Astrocyte (in vitro differentiated cells and primary cell): ENCODE data around the gene EMP2. TPM values are rescaled to one million over a fixed set of nuclear protein-coding genes. Genes with fewer than 3 reads are reported as not detected.
A peak's percentile ranks its signal among the peaks of the same experiment; 100 is the strongest.

ENCODE experiments used
- DNase-seq: peaks from one replicate; pipeline ENCODE4 v3.0.0-alpha.2; 2010; ENCODE audit warnings: low read depth
- FAIRE-seq: peaks from 2 replicates; lab custom pipeline; 2011; peaks lifted over from hg19 to GRCh38; lab: Jason Lieb, UNC
- H2AFZ ChIP-seq: 2 replicates; pipeline ENCODE4 v1.6.0; 2012; ENCODE audit warnings: low read depth, low read length, inconsistent platforms
- H3K27ac ChIP-seq: 2 replicates; pipeline ENCODE4 v1.5.1; 2011; ENCODE audit warnings: low read depth, low read length, inconsistent platforms
- H3K27me3 ChIP-seq: 2 replicates; pipeline ENCODE4 v1.6.0; 2011; ENCODE audit warnings: low read length, inconsistent platforms; ENCODE audit not compliant: insufficient read depth
- H3K36me3 ChIP-seq: 2 replicates; pipeline ENCODE4 v1.5.1; 2011; ENCODE audit warnings: low read length, inconsistent platforms; ENCODE audit not compliant: insufficient read depth
- H3K4me1 ChIP-seq: 2 replicates; pipeline ENCODE4 v1.5.1; 2011; ENCODE audit warnings: low read length, inconsistent platforms; ENCODE audit not compliant: insufficient read depth
- H3K4me2 ChIP-seq: 2 replicates; pipeline ENCODE4 v1.6.0; 2012; ENCODE audit warnings: low read length, inconsistent platforms
- H3K4me3 ChIP-seq: 2 replicates; pipeline ENCODE4 v1.5.1; 2011; ENCODE audit warnings: low read depth, mild to moderate bottlenecking, low read length, inconsistent platforms; ENCODE audit not compliant: insufficient read depth
- H3K79me2 ChIP-seq: 2 replicates; pipeline ENCODE4 v1.6.0; 2012; ENCODE audit warnings: mild to moderate bottlenecking, low read length, inconsistent platforms; ENCODE audit not compliant: insufficient read depth
- H3K9ac ChIP-seq: 2 replicates; pipeline ENCODE4 v1.6.0; 2012; ENCODE audit warnings: mild to moderate bottlenecking, low read length, inconsistent platforms
- H3K9me3 ChIP-seq: 2 replicates; pipeline ENCODE4 v1.5.1; 2012; ENCODE audit warnings: low read depth, mild to moderate bottlenecking, low read length, inconsistent platforms; ENCODE audit not compliant: insufficient read depth
- H4K20me1 ChIP-seq: 2 replicates; pipeline ENCODE4 v1.6.0; 2012; ENCODE audit warnings: low read length, inconsistent platforms; ENCODE audit not compliant: insufficient read depth
- H3K27ac Mint-ChIP-seq: one replicate; pipeline ENCODE4 v1.8.0; 2021; ENCODE audit warnings: mild to moderate bottlenecking, mixed read lengths; ENCODE audit not compliant: unreplicated experiment
- H3K27me3 Mint-ChIP-seq: one replicate; pipeline ENCODE4 v1.8.0; 2021; ENCODE audit warnings: low read depth, mixed read lengths; ENCODE audit not compliant: unreplicated experiment
- H3K36me3 Mint-ChIP-seq: one replicate; pipeline ENCODE4 v1.8.0; 2021; ENCODE audit warnings: low read depth, mixed read lengths; ENCODE audit not compliant: unreplicated experiment
- H3K4me1 Mint-ChIP-seq: one replicate; pipeline ENCODE4 v1.8.0; 2021; ENCODE audit warnings: low read depth, mixed read lengths; ENCODE audit not compliant: unreplicated experiment
- H3K4me3 Mint-ChIP-seq: one replicate; pipeline ENCODE4 v1.8.0; 2021; ENCODE audit warnings: mild to moderate bottlenecking, moderate library complexity, mixed read lengths; ENCODE audit not compliant: unreplicated experiment
- H3K9me3 Mint-ChIP-seq: one replicate; pipeline ENCODE4 v1.8.0; 2021; ENCODE audit warnings: mild to moderate bottlenecking, mixed read lengths; ENCODE audit not compliant: unreplicated experiment
- CTCF ChIP-seq: IDR thresholded peaks from 2 replicates; pipeline ENCODE4 v1.5.1; 2011; ENCODE audit warnings: low read depth, mild to moderate bottlenecking, inconsistent platforms, low read length, moderate library complexity; ENCODE audit not compliant: insufficient read depth
- EZH2 ChIP-seq: IDR thresholded peaks from 2 replicates; pipeline ENCODE4 v1.6.1; 2012; ENCODE audit warnings: mild to moderate bottlenecking, low read length, inconsistent platforms; ENCODE audit not compliant: insufficient read depth
- total RNA-seq: library from RNA; stranded (reverse); gene quantifications from 2 replicates; pipeline ENCODE4 v1.2.1, GENCODE V29; 2021

EMP2 gene
- total RNA-seq, 1 donor from 2014 or later: 1.7 TPM

- H3K9me3 Mint-ChIP-seq: no peaks in the 10 kb centered on the region
- FAIRE-seq: no peak
- H3K36me3 Mint-ChIP-seq: no peaks in the 10 kb centered on the region
- Histone ChIP-seq H3K27me3 (no peaks in the 10 kb centered on the region), H3K9ac (no peak overlapping the region), H3K4me1 (peaks cover 18% of the 10 kb centered on the region), H3K27ac (no peak overlapping the region), H3K9me3 (no peaks in the 10 kb centered on the region), H2AFZ (no peak overlapping the region), H3K36me3 (no peaks in the 10 kb centered on the region), H3K4me2 (no peak overlapping the region), H4K20me1 (no peaks in the 10 kb centered on the region), H3K4me3 (no peak overlapping the region), H3K79me2 (peaks cover 9% of the 10 kb centered on the region)
- no peak overlapping the region for H3K27ac Mint-ChIP-seq
- H3K4me3 Mint-ChIP-seq: no peak overlapping the region
- H3K27me3 Mint-ChIP-seq: peaks cover 22% of the 10 kb centered on the region
- peaks cover 8% of the 10 kb centered on the region for H3K4me1 Mint-ChIP-seq
- no peak for DNase-seq
- no peak for TF ChIP-seq EZH2
- no peak for TF ChIP-seq CTCF
Observed at GRCh38 chr16:10583269-10583668, 2.9 kb upstream of the EMP2 start.

GRCh38 chr16:10581507-10581906 is 1.1 kb upstream of the EMP2 start:
- H3K9ac ChIP-seq: no peak overlapping the region
- H3K79me2 ChIP-seq: peaks cover 18% of the 10 kb centered on the region
- no peak overlapping the region for H2AFZ ChIP-seq
- FAIRE-seq (no peak), DNase-seq (no peak)
- Mint-ChIP-seq H3K4me3 (peak overlapping the region; percentile 69), H3K27me3 (peaks cover 22% of the 10 kb centered on the region), H3K36me3 (no peaks in the 10 kb centered on the region), H3K27ac (no peak overlapping the region), H3K4me1 (peaks cover 13% of the 10 kb centered on the region), H3K9me3 (peaks cover 3% of the 10 kb centered on the region)
- H3K27ac ChIP-seq: no peak overlapping the region
- TF ChIP-seq EZH2 (no peak), CTCF (no peak)
- H3K36me3 ChIP-seq: no peaks in the 10 kb centered on the region
- H3K4me1 ChIP-seq: peaks cover 29% of the 10 kb centered on the region
- H3K4me2 ChIP-seq: no peak overlapping the region
- peaks cover 4% of the 10 kb centered on the region for H4K20me1 ChIP-seq
- H3K27me3 ChIP-seq: no peaks in the 10 kb centered on the region
- no peaks in the 10 kb centered on the region for H3K9me3 ChIP-seq
- no peak overlapping the region for H3K4me3 ChIP-seq

GRCh38 chr16:10580883-10581247 is 467 bp upstream of the EMP2 start:
- DNase-seq: no peak
- Mint-ChIP-seq H3K27me3 (peaks cover 22% of the 10 kb centered on the region), H3K4me1 (peaks cover 15% of the 10 kb centered on the region), H3K36me3 (no peaks in the 10 kb centered on the region), H3K4me3 (peak overlapping the region; percentile 81), H3K27ac (no peak overlapping the region), H3K9me3 (peaks cover 3% of the 10 kb centered on the region)
- peak overlapping the region; percentile 95 for H3K4me2 ChIP-seq
- peaks cover 4% of the 10 kb centered on the region for H4K20me1 ChIP-seq
- H3K79me2 ChIP-seq: peaks cover 18% of the 10 kb centered on the region
- H3K36me3 ChIP-seq: no peaks in the 10 kb centered on the region
- H3K27me3 ChIP-seq: no peaks in the 10 kb centered on the region
- H3K4me1 ChIP-seq: peaks cover 30% of the 10 kb centered on the region
- H2AFZ ChIP-seq: peak overlapping the region; percentile 96
- TF ChIP-seq EZH2: no peak
- TF ChIP-seq CTCF: no peak
- no peaks in the 10 kb centered on the region for H3K9me3 ChIP-seq
- H3K4me3 ChIP-seq: peak overlapping the region; percentile 74
- no peak for FAIRE-seq
- peak overlapping the region; percentile 53 for H3K27ac ChIP-seq
- peak overlapping the region; percentile 89 for H3K9ac ChIP-seq
